HG03520 (cell line): Measurements from ENCODE around the gene CRYBG2.
"Not testable (repeated sequence)": the region's sequence is repeated elsewhere in the genome, so short reads cannot be mapped to it uniquely, and the experiment has no call there.

Experiments used
- ATAC-seq: cut with Tn5 transposase; IDR thresholded peaks from one replicate; pipeline ENCODE4 v1.9.1; 2021; ENCODE audit warnings: mild to moderate bottlenecking, moderate library complexity; ENCODE audit not compliant: unreplicated experiment

Gene CRYBG2

GRCh38 chr1:26297057-26297790 is 56.7 kb downstream of the CRYBG2 start:
- no peak for ATAC-seq

GRCh38 chr1:26296340-26297056 is 57.4 kb downstream of the CRYBG2 start:
- no peak for ATAC-seq

- no peak for ATAC-seq
Observed at GRCh38 chr1:26295194-26296138, 58.5 kb downstream of the CRYBG2 start.

- ATAC-seq: no peak
Observed at GRCh38 chr1:26293911-26294463, 59.9 kb downstream of the CRYBG2 start.

- ATAC-seq: not testable (repeated sequence)
Observed at GRCh38 chr1:26292735-26293134, 61.2 kb downstream of the CRYBG2 start.

GRCh38 chr1:26291939-26292338 is 62.0 kb downstream of the CRYBG2 start:
- no peak for ATAC-seq

GRCh38 chr1:26291433-26291832 is 62.5 kb downstream of the CRYBG2 start:
- no peak for ATAC-seq

GRCh38 chr1:26290882-26291261 is 63.1 kb downstream of the CRYBG2 start:
- ATAC-seq: no peak

GRCh38 chr1:26290122-26290881 is 63.6 kb downstream of the CRYBG2 start:
- no peak for ATAC-seq

- no peak for ATAC-seq
Observed at GRCh38 chr1:26289158-26290059, 64.5 kb downstream of the CRYBG2 start.

GRCh38 chr1:26288311-26288941 is 65.5 kb downstream of the CRYBG2 start:
- ATAC-seq: no peak

GRCh38 chr1:26287811-26288210 is 66.1 kb downstream of the CRYBG2 start:
- no peak for ATAC-seq

GRCh38 chr1:26287033-26287711 is 66.8 kb downstream of the CRYBG2 start:
- ATAC-seq: no peak

- ATAC-seq: no peak
Observed at GRCh38 chr1:26286064-26286416, 67.9 kb downstream of the CRYBG2 start.

- no peak for ATAC-seq
Observed at GRCh38 chr1:26285366-26286063, 68.4 kb downstream of the CRYBG2 start.

- no peak for ATAC-seq
Observed at GRCh38 chr1:26284597-26285347, 69.2 kb downstream of the CRYBG2 start.
